T-cell (primary cell): ENCODE data around the gene NTM. TPM values are rescaled to one million over a fixed set of nuclear protein-coding genes. Genes with fewer than 3 reads are reported as not detected.

Source experiments
- ATAC-seq, 4 experiments: fragments of 200-7000 bp in 3 of 4; fragments of 150-1000 bp in 1 of 4; cut with Tn5 transposase; replicated peaks in 1 of 4; 1 replicate in 3 of 4; 2 replicates in 1 of 4; pipeline ENCODE4 v1.10.0; 2021; ENCODE audit warnings: moderate library complexity in 3 of 4, mild to moderate bottlenecking in 2 of 4, moderate number of reproducible peaks in 1 of 4
- CTCF ChIA-PET, 2 donors: fragments of 300-600 bp; sonication (Branson Sonifier 250); formaldehyde crosslinking; loops; one replicate each; lab custom pipeline; 2022; ENCODE audit warnings: antibody characterized with exemption in 2 of 2; lab: Charles Lee
- POLR2A ChIA-PET, 2 donors: fragments of 300-600 bp; sonication (Branson Sonifier 250); formaldehyde crosslinking; loops; one replicate each; lab custom pipeline; 2022; ENCODE audit warnings: antibody characterized with exemption in 2 of 2; lab: Charles Lee
- DNase-seq, 35 experiments: peaks; one replicate each; pipeline versions ENCODE4 v3.0.0 to v3.0.0-alpha.2; 2013 to 2023
- H3K27ac ChIP-seq: one replicate; pipeline ENCODE4 v1.5.1; 2013; ENCODE audit warnings: low read length
- H3K27me3 ChIP-seq, 2 experiments: replicated peaks in 1 of 2; 1 replicate in 1 of 2; 2 replicates in 1 of 2; pipeline versions ENCODE4 v1.6.1 to v1.7.0; 2013; ENCODE audit warnings: low read length in 1 of 2, mixed read lengths in 1 of 2; ENCODE audit not compliant: control insufficient read depth in 2 of 2, insufficient read depth in 2 of 2; ENCODE audit errors: extremely low read depth in 1 of 2
- H3K36me3 ChIP-seq, 2 donors: 1 replicate in 1 of 2; 2 replicates in 1 of 2; pipeline versions ENCODE4 v1.6.1 to v1.7.0; 2013; ENCODE audit warnings: low read length in 1 of 2; ENCODE audit not compliant: control insufficient read depth in 2 of 2, insufficient read depth in 1 of 2; ENCODE audit errors: extremely low read depth in 1 of 2
- H3K4me1 ChIP-seq, 2 experiments: 1 replicate in 1 of 2; 2 replicates in 1 of 2; pipeline versions ENCODE4 v1.6.1 to v1.7.0; 2013; ENCODE audit warnings: low read length in 2 of 2, mixed read lengths in 1 of 2; ENCODE audit not compliant: insufficient read depth in 2 of 2, control insufficient read depth in 1 of 2; ENCODE audit errors: extremely low read depth in 1 of 2
- H3K4me3 ChIP-seq, 2 donors: 1 replicate in 1 of 2; 2 replicates in 1 of 2; pipeline versions ENCODE4 v1.5.1 to v1.7.0; 2013; ENCODE audit warnings: mild to moderate bottlenecking in 2 of 2, low read length in 1 of 2, moderate library complexity in 1 of 2; ENCODE audit not compliant: control insufficient read depth in 1 of 2; ENCODE audit errors: extremely low read depth in 1 of 2
- H3K9me3 ChIP-seq: 2 replicates; pipeline ENCODE4 v1.7.0; 2013
- H3K27ac Mint-ChIP-seq, 2 donors: one replicate each; pipeline ENCODE4 v1.8.0; 2020 to 2021; ENCODE audit warnings: mild to moderate bottlenecking in 2 of 2, mixed read lengths in 2 of 2
- H3K27me3 Mint-ChIP-seq, 2 donors: one replicate each; pipeline ENCODE4 v1.8.0; 2021 to 2022; ENCODE audit warnings: mixed read lengths in 2 of 2
- H3K36me3 Mint-ChIP-seq: one replicate; pipeline ENCODE4 v1.8.0; 2021; ENCODE audit warnings: mixed read lengths
- H3K4me1 Mint-ChIP-seq, 3 donors: one replicate each; pipeline ENCODE4 v1.8.0; 2020 to 2022; ENCODE audit warnings: mixed read lengths in 3 of 3, mild to moderate bottlenecking in 1 of 3
- H3K4me3 Mint-ChIP-seq, 3 donors: one replicate each; pipeline ENCODE4 v1.8.0; 2020 to 2022; ENCODE audit warnings: mild to moderate bottlenecking in 3 of 3, mixed read lengths in 3 of 3, moderate library complexity in 3 of 3
- H3K9me3 Mint-ChIP-seq, 3 donors: one replicate each; pipeline ENCODE4 v1.8.0; 2020 to 2022; ENCODE audit warnings: mixed read lengths in 3 of 3
- WGBS: methylation state at CpG from one replicate; pipeline ENCODE4 v1.1.5; 2013; ENCODE audit warnings: missing lambda C conversion rate; ENCODE audit not compliant: insufficient coverage; 5-methylcytosine and 5-hydroxymethylcytosine counted together
- total RNA-seq, 35 experiments: library from RNA in 6 of 35; stranded (reverse) in 6 of 35; fragments of 120-200 nt in 1 of 35; gene quantifications; one replicate each; pipeline versions ENCODE4 v1.2.1 to v1.2.4 and lab custom pipeline; 2013 to 2026

Gene NTM
- total RNA-seq, 5 donors from 2014 or later (not counting 1 experiment from before 2014, with no cell fraction given): not detected

GRCh38 chr11:131922220-131922619, 551.8 kb downstream of the NTM start:
- DNase-seq: no peak
- ChIA-PET CTCF (no interaction called here), POLR2A (no interaction called here)
- ATAC-seq: no peak
- Histone ChIP-seq H3K9me3 (no peaks in the 10 kb centered on the region), H3K36me3 (no peaks in the 10 kb centered on the region), H3K4me3 (no peak overlapping the region), H3K4me1 (no peaks in the 10 kb centered on the region), H3K27ac (no peak overlapping the region), H3K27me3 (no peaks in the 10 kb centered on the region)
- H3K9me3 Mint-ChIP-seq: peaks cover 0 to 4% (median 0%) of the 10 kb centered on the region in 3 donors
- H3K27ac Mint-ChIP-seq: no peak overlapping the region
- H3K27me3 Mint-ChIP-seq: peaks cover 1 to 4% of the 10 kb centered on the region in 2 donors
- no peaks in the 10 kb centered on the region for H3K36me3 Mint-ChIP-seq
- H3K4me1 Mint-ChIP-seq: no peaks in the 10 kb centered on the region
- 90% methylated on average over 6 of the region's 6 CpGs for WGBS
- no peak overlapping the region for H3K4me3 Mint-ChIP-seq

DNA sequence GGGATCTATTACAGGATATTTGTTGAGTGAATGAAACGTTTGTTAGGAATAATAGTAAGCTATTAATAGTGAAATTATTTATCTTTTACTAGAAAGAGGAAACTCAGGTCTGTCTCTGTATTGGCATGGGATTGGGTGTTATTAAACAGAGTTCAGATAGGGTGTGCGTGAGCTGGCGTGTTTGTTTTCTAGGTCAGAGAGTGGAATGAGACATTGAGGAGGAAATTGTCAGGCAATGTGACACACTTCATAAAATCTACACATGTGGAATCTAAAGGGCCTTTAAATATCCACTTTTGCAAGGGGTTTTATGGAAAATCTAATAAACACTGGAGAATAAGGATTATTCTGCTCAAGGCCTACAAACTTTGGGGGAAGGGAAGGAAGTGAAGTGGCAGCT, 552.9 kb downstream of the NTM start:
- Mint-ChIP-seq H3K9me3 (peaks cover 0 to 4% (median 0%) of the 10 kb centered on the region in 3 donors), H3K36me3 (no peaks in the 10 kb centered on the region), H3K4me1 (no peaks in the 10 kb centered on the region), H3K4me3 (no peak overlapping the region), H3K27me3 (peaks cover 1 to 4% of the 10 kb centered on the region in 2 donors), H3K27ac (no peak overlapping the region)
- H3K4me3 ChIP-seq: no peak overlapping the region
- CTCF ChIA-PET: no interaction called here
- no peak overlapping the region for H3K27ac ChIP-seq
- DNase-seq: no peak
- H3K36me3 ChIP-seq: no peaks in the 10 kb centered on the region
- WGBS: no CpG with 5 or more reads among the region's 3 CpGs
- no peaks in the 10 kb centered on the region for H3K27me3 ChIP-seq
- no peak for ATAC-seq
- no peaks in the 10 kb centered on the region for H3K4me1 ChIP-seq
- POLR2A ChIA-PET: no interaction called here
- H3K9me3 ChIP-seq: no peaks in the 10 kb centered on the region

GRCh38 chr11:131924001-131924400, 553.6 kb downstream of the NTM start:
- no peak overlapping the region for H3K27ac Mint-ChIP-seq
- H3K9me3 ChIP-seq: no peaks in the 10 kb centered on the region
- no peak overlapping the region for H3K27ac ChIP-seq
- no peaks in the 10 kb centered on the region for H3K36me3 ChIP-seq
- no peaks in the 10 kb centered on the region for H3K4me1 Mint-ChIP-seq
- POLR2A ChIA-PET: no interaction called here
- peaks cover 0 to 4% (median 0%) of the 10 kb centered on the region in 3 donors for H3K9me3 Mint-ChIP-seq
- peaks cover 1 to 4% of the 10 kb centered on the region in 2 donors for H3K27me3 Mint-ChIP-seq
- CTCF ChIA-PET: no interaction called here
- no peaks in the 10 kb centered on the region for H3K27me3 ChIP-seq
- no peak for DNase-seq
- ATAC-seq: no peak
- H3K4me3 Mint-ChIP-seq: no peak overlapping the region
- WGBS: 73% methylated on average over 2 of the region's 8 CpGs
- no peak overlapping the region for H3K4me3 ChIP-seq
- no peaks in the 10 kb centered on the region for H3K4me1 ChIP-seq
- H3K36me3 Mint-ChIP-seq: no peaks in the 10 kb centered on the region

DNA sequence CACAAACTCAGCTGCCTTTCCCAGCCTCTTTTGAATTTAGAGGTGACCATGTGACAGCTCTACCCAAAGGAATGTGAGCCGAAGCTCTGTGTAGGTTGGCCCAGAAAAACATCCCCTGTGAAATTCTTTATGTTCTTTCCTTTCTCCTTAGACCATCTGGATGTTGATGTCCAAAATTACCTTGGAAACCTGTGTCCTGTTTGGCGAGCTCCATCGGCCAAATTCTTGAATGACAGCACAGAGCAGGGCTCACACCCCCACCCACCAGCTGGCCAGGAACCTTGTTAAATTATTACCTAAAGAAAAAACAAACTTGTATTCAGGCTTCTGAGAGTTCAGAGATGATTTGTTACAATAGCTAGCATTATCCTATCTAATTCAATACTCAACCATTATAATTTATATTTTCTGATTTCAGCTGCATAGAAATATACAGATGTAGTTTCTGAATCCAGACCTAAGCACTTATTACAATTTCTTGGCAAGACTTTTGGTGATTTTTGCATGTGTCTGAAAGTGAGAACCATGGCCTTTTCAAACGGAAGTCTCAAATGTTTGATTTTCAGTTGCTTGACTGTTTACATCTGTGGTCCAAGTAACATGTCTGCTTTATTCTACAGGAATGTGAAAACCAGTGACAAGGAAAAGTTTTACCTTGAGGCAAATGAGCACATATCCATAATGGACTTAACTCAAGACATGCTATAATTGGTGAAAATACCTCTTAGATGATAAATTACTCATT, 554.2 kb downstream of the NTM start:
- H3K9me3 Mint-ChIP-seq: peaks cover 0 to 4% (median 0%) of the 10 kb centered on the region in 3 donors
- Histone ChIP-seq H3K27me3 (no peaks in the 10 kb centered on the region), H3K36me3 (no peaks in the 10 kb centered on the region), H3K9me3 (no peaks in the 10 kb centered on the region), H3K27ac (no peak overlapping the region), H3K4me3 (no peak overlapping the region), H3K4me1 (no peaks in the 10 kb centered on the region)
- DNase-seq (no peak), ATAC-seq (no peak)
- POLR2A ChIA-PET: no interaction called here
- no peaks in the 10 kb centered on the region for H3K36me3 Mint-ChIP-seq
- no peaks in the 10 kb centered on the region for H3K4me1 Mint-ChIP-seq
- WGBS: 80% methylated on average over 2 of the region's 4 CpGs
- H3K4me3 Mint-ChIP-seq: no peak overlapping the region
- no peak overlapping the region for H3K27ac Mint-ChIP-seq
- peaks cover 1 to 4% of the 10 kb centered on the region in 2 donors for H3K27me3 Mint-ChIP-seq
- CTCF ChIA-PET: no interaction called here

- Mint-ChIP-seq H3K27ac (no peak overlapping the region), H3K9me3 (no peaks in the 10 kb centered on the region), H3K4me1 (no peaks in the 10 kb centered on the region), H3K36me3 (no peaks in the 10 kb centered on the region), H3K27me3 (peaks cover 0 to 4% of the 10 kb centered on the region in 2 donors), H3K4me3 (no peak overlapping the region)
- Histone ChIP-seq H3K4me1 (no peaks in the 10 kb centered on the region), H3K27ac (no peak overlapping the region), H3K27me3 (no peaks in the 10 kb centered on the region), H3K36me3 (no peaks in the 10 kb centered on the region), H3K4me3 (no peak overlapping the region), H3K9me3 (no peaks in the 10 kb centered on the region)
- ATAC-seq: no peak
- ChIA-PET POLR2A (no interaction called here), CTCF (interaction anchor here in 1 of 2 donors (0.7 kb wide), 1 partner anchor 518 kb away, joined by 6 read pairs; no protein-coding TSS in a partner anchor)
- no peak for DNase-seq
- WGBS: 71% methylated on average over 4 of the region's 4 CpGs
Measured at GRCh38 chr11:131925829-131926228, 555.4 kb downstream of the NTM start.

DNA sequence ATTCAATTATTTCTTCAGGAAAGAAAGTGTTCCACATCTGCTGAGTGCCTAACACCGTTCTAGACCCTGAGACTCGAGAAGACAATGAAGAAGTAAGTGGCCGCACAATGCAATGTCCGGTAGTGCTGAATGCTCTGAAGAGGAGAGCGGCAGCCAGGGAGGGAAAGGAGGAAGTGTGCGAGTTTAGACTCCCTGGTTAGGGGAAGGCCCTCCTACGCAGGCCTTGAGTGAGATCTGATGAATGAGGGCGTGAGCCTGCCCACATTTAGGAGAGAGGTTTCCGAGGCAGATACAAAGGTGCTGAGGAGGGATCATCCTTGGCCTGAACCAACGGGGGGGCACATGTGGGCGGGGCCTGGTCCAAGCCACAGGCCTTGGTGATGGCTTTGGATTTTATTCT, 558.6 kb downstream of the NTM start:
- no peak overlapping the region for H3K4me3 Mint-ChIP-seq
- 42% methylated on average over 9 of the region's 11 CpGs for WGBS

More for the DNA sequence above, 558.6 kb downstream of the NTM start:
- H3K4me1 Mint-ChIP-seq: no peaks in the 10 kb centered on the region
- DNase-seq (no peak), ATAC-seq (no peak)
- POLR2A ChIA-PET: no interaction called here
- no peaks in the 10 kb centered on the region for H3K36me3 Mint-ChIP-seq
- Histone ChIP-seq H3K36me3 (no peaks in the 10 kb centered on the region), H3K4me3 (no peak overlapping the region), H3K27ac (no peak overlapping the region), H3K4me1 (no peaks in the 10 kb centered on the region), H3K27me3 (no peaks in the 10 kb centered on the region), H3K9me3 (no peaks in the 10 kb centered on the region)
- CTCF ChIA-PET: no interaction called here
- H3K9me3 Mint-ChIP-seq: no peaks in the 10 kb centered on the region
- no peak overlapping the region for H3K27ac Mint-ChIP-seq
- H3K27me3 Mint-ChIP-seq: peaks cover 0 to 4% of the 10 kb centered on the region in 2 donors
